Psoas muscle (tissue), 8 donors: ENCODE data around the gene RGS5. TPM values are rescaled to one million over a fixed set of nuclear protein-coding genes. Genes with fewer than 3 reads are reported as not detected.
"Not testable (repeated sequence)": the region's sequence is repeated elsewhere in the genome, so short reads cannot be mapped to it uniquely, and the experiment has no call there.

Source experiments
- ATAC-seq, 4 donors: fragments of 200-7000 bp; cut with Tn5 transposase; one replicate each; pipeline ENCODE4 v1.9.1; 2020; ENCODE audit warnings: moderate library complexity in 3 of 4, mild to moderate bottlenecking in 2 of 4
- DNase-seq, 2 donors: peaks; one replicate each; pipeline ENCODE4 v3.0.0-alpha.2; 2020
- H3K27ac ChIP-seq: fragments of 200-600 bp; one replicate; pipeline ENCODE4 v1.8.0; 2022
- H3K27me3 ChIP-seq, 3 donors: fragments of 200-600 bp in 1 of 3; one replicate each; pipeline versions ENCODE4 v1.6.1 to v1.8.0; 2013 to 2022; ENCODE audit warnings: low read length in 2 of 3, mild to moderate bottlenecking in 2 of 3, moderate library complexity in 1 of 3; ENCODE audit not compliant: insufficient read depth in 3 of 3
- H3K36me3 ChIP-seq, 2 donors: fragments of 200-600 bp in 1 of 2; one replicate each; pipeline versions ENCODE4 v1.6.1 to v1.8.0; 2013 to 2022; ENCODE audit warnings: low read depth in 1 of 2, mild to moderate bottlenecking in 1 of 2, moderate library complexity in 1 of 2; ENCODE audit not compliant: insufficient read depth in 1 of 2
- H3K4me1 ChIP-seq: fragments of 200-600 bp; one replicate; pipeline ENCODE4 v1.8.0; 2022
- H3K4me3 ChIP-seq: fragments of 200-600 bp; one replicate; pipeline ENCODE4 v1.8.0; 2022; ENCODE audit warnings: mild to moderate bottlenecking
- H3K9me3 ChIP-seq: fragments of 200-600 bp; one replicate; pipeline ENCODE4 v1.8.0; 2022
- WGBS, 3 donors: extraction: QIAGEN DNeasy Blood & Tissue Kit; methylation state at CpG; one replicate each; pipeline versions ENCODE4 v1.1.6 to v1.1.7; 2013; 5-methylcytosine and 5-hydroxymethylcytosine counted together
- intact Hi-C, 2 donors: fragments of 100-400 bp; cut with DNase I; formaldehyde crosslinking; loops; one replicate each; pipeline versions ENCODE4 v1.11.0 to v1.14.2; 2022
- long read RNA-seq, 2 donors: library from polyadenylated mRNA; unstranded; transcript quantifications; one replicate each; pipeline ENCODE4 v2.0.0, GENCODE V29; 2021
- polyA plus RNA-seq, 3 donors: library from polyadenylated mRNA; stranded (reverse); fragments of 200-250 nt; gene quantifications; one replicate each; pipeline ENCODE4 v1.2.3, GENCODE V29; 2013
- total RNA-seq, 4 donors: library from RNA; stranded (reverse); fragmentation: NEBNext Ultra II Directional in 2 of 4; extraction: Animal tissue kit (Norgen Biotek cat#: 25700) in 2 of 4; gene quantifications; one replicate each; pipeline versions ENCODE4 v1.2.1 to v1.2.4, GENCODE V29; 2021 to 2023
- TF ChIP-seq, protein P1 (sequence below): fragments of 200-600 bp; IDR thresholded peaks from one replicate; pipeline ENCODE4 v1.8.0; 2022; ENCODE audit warnings: antibody characterized with exemption
- donor health status: healthy with polysubstance abuse.
- donor health status: DM: no; HTN: no; CAD: no; lungs with moderate emphysema.
- donor health status: Bipolar disorder and iron deficiency.
- donor health status: healthy.
- donor health status: DM: yes; HTN: yes; CAD: no.
- donor health status: DM: no; HTN: no; CAD: no.
- donor health status: DM: no; HTN: no; CAD: no.
- donor health status: DM: yes; HTN: yes; CAD: no.

Gene RGS5, protein sequence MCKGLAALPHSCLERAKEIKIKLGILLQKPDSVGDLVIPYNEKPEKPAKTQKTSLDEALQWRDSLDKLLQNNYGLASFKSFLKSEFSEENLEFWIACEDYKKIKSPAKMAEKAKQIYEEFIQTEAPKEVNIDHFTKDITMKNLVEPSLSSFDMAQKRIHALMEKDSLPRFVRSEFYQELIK
- total RNA-seq (100 to 1,000 TPM; 109 to 313 (median 131) TPM), polyA plus RNA-seq (100 to 1,000 TPM in 1 of 3 donors, 10 to 100 TPM in 2; 31.0 to 101 (median 62.5) TPM)
- long read RNA-seq, donor 1, full-length matches to known transcripts: 55 of 64 reads
- long read RNA-seq, donor 1, partial matches to known transcripts: 1 of 64 reads
- long read RNA-seq, donor 1, other reads (novel, unspliced or antisense): 8 of 64 reads
- long read RNA-seq, donor 2, full-length matches to known transcripts: 77 of 97 reads
- long read RNA-seq, donor 2, partial matches to known transcripts: 1 of 97 reads
- long read RNA-seq, donor 2, other reads (novel, unspliced or antisense): 19 of 97 reads

GRCh38 chr1:163202833-163203451 is at the start of gene RGS5:
Gene RGS5 (minus strand): TSS chr1:163202916. CDS start chr1:163202835, 81 bp downstream.
- H3K9me3 ChIP-seq: no peaks in the 10 kb centered on the region
- H3K4me1 ChIP-seq: no peaks in the 10 kb centered on the region
- DNase-seq (no peak), ATAC-seq (no peak)
- intact Hi-C loops: no loop called here
- TF ChIP-seq, protein P1, sequence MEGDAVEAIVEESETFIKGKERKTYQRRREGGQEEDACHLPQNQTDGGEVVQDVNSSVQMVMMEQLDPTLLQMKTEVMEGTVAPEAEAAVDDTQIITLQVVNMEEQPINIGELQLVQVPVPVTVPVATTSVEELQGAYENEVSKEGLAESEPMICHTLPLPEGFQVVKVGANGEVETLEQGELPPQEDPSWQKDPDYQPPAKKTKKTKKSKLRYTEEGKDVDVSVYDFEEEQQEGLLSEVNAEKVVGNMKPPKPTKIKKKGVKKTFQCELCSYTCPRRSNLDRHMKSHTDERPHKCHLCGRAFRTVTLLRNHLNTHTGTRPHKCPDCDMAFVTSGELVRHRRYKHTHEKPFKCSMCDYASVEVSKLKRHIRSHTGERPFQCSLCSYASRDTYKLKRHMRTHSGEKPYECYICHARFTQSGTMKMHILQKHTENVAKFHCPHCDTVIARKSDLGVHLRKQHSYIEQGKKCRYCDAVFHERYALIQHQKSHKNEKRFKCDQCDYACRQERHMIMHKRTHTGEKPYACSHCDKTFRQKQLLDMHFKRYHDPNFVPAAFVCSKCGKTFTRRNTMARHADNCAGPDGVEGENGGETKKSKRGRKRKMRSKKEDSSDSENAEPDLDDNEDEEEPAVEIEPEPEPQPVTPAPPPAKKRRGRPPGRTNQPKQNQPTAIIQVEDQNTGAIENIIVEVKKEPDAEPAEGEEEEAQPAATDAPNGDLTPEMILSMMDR: no peak
- H3K36me3 ChIP-seq: no peaks in the 10 kb centered on the region
- peak within 1 kb of the TSS; percentile 47 for H3K4me3 ChIP-seq
- H3K27ac ChIP-seq: no peak within 1 kb of the TSS
- H3K27me3 ChIP-seq: peaks cover 0 to 3% (median 0%) of the 10 kb centered on the region in 3 donors
- 31 to 42% (median 37%) methylated on average over 4 of the region's 4 CpGs for WGBS, 3 donors

DNA sequence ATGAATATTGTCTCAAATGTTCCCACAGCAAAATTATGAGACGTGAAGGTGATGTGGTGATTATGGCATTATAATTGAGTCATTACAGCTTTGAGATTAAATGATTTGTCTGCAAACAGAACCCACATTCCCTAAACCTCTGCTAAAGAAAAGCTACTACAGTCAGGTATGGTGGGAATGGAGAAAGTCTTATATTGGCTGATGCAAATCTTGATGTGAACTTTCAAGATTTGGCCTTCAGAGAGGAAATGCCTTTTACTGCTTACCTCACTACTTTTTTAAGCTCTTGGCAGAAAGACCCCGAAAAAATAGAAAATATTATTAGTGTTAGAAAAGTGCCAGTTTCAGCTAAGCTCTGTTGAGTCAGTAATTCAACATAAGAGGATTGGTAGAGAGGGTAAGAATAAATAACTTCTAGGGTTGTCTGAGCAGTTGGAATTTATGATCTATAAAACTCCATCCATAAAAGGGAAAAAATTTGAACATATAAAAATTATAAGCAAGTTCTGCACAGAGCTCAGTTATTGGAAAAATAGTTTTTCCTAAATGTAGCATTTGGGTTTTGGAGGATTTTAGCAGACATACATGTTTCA is 47.8 kb upstream of the RGS5 start:
- Histone ChIP-seq H3K36me3 (no peaks in the 10 kb centered on the region), H3K9me3 (no peaks in the 10 kb centered on the region), H3K27me3 (no peaks in the 10 kb centered on the region), H3K27ac (no peak overlapping the region), H3K4me3 (no peak overlapping the region), H3K4me1 (no peaks in the 10 kb centered on the region)
- 31 to 76% (median 66%) methylated on average over 2 of the region's 2 CpGs for WGBS, 3 donors
- DNase-seq (no peak), ATAC-seq (no peak)
- TF ChIP-seq, protein P1: no peak
- intact Hi-C loops: no loop called here

DNA sequence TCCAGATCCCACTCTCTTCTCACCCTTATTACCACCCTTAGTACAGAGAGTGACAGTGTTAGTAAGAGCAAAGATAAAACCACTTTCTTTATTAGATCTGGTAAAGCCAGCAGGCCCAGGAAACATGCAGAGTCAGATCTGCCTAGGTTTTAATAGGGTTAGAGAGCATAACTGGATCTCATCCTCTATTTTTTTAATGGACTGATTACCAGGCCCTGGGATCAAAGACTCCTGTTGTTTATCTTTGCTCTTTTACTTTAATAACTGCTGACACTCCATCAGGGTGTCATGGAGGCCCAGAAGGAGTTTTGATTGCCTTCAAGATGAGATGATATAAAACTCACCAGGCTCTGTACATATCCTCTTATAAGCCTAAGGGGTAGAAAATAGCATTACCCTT is 45.3 kb upstream of the RGS5 start:
- no peak for DNase-seq
- intact Hi-C loops: no loop called here
- no peaks in the 10 kb centered on the region for H3K4me1 ChIP-seq
- H3K9me3 ChIP-seq: no peaks in the 10 kb centered on the region
- H3K36me3 ChIP-seq: no peaks in the 10 kb centered on the region
- no peak for ATAC-seq
- no peaks in the 10 kb centered on the region for H3K27me3 ChIP-seq
- H3K27ac ChIP-seq: no peak overlapping the region
- H3K4me3 ChIP-seq: no peak overlapping the region
- TF ChIP-seq, protein P1: no peak

DNA sequence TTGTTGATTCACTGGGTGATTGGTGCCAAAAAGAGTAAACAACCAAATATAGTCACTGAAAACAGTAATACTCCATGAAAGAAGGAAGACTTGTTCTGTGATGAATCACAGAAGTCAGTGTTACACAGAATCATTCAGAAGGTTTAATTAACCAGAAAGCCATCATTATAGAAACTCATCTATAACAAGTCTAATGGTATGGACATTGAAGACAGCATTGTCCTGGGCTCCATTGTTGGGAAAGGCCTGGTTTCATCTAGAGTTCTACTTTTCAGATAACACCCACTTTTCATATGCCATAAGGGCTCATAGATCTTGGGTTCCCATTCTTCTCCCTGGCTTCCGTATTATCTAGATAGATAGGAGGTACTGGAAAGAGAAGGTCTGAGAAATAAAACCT is 41.9 kb upstream of the RGS5 start:
- H3K4me1 ChIP-seq, DNase-seq, H3K27ac ChIP-seq, H3K4me3 ChIP-seq, H3K36me3 ChIP-seq, ATAC-seq, intact Hi-C loops, H3K27me3 ChIP-seq, H3K9me3 ChIP-seq: not testable (repeated sequence)
- WGBS, 3 donors: 95 to 100% (median 97%) methylated on average over 1 of the region's 1 CpG

DNA sequence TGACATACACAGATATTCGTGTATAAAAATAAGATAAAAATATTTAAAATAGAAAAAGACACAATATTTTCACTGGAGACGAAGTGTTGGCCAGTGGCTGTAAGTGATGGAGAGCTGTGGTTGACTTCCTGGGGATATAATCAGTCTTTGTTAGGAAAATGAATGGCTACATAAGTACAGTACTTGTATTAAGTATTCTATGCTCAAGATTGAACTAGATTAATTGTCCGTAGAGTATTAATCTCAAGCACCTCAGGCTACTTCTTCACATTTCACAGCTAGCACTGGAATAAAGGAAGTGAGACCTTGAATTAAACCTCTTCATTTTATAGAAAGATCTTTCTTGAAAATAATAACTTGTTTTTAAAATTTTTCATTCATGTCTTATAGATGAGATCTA is 39.0 kb upstream of the RGS5 start:
- 90 to 95% (median 95%) methylated on average over 3 of the region's 3 CpGs for WGBS, 3 donors
- Histone ChIP-seq H3K4me3 (no peak overlapping the region), H3K27ac (no peak overlapping the region), H3K27me3 (no peaks in the 10 kb centered on the region), H3K36me3 (no peaks in the 10 kb centered on the region), H3K4me1 (no peaks in the 10 kb centered on the region), H3K9me3 (no peaks in the 10 kb centered on the region)
- DNase-seq (no peak), ATAC-seq (no peak)
- intact Hi-C loops: no loop called here
- TF ChIP-seq, protein P1: no peak
